ENCODE data around the gene FBRSL1. TPM values are rescaled to one million over a fixed set of nuclear protein-coding genes. Genes with fewer than 3 reads are reported as not detected.

Gene FBRSL1
- total RNA-seq, 4 donors from 2014 or later, result 14.4 to 28.1 (median 18.5) TPM

DNA sequence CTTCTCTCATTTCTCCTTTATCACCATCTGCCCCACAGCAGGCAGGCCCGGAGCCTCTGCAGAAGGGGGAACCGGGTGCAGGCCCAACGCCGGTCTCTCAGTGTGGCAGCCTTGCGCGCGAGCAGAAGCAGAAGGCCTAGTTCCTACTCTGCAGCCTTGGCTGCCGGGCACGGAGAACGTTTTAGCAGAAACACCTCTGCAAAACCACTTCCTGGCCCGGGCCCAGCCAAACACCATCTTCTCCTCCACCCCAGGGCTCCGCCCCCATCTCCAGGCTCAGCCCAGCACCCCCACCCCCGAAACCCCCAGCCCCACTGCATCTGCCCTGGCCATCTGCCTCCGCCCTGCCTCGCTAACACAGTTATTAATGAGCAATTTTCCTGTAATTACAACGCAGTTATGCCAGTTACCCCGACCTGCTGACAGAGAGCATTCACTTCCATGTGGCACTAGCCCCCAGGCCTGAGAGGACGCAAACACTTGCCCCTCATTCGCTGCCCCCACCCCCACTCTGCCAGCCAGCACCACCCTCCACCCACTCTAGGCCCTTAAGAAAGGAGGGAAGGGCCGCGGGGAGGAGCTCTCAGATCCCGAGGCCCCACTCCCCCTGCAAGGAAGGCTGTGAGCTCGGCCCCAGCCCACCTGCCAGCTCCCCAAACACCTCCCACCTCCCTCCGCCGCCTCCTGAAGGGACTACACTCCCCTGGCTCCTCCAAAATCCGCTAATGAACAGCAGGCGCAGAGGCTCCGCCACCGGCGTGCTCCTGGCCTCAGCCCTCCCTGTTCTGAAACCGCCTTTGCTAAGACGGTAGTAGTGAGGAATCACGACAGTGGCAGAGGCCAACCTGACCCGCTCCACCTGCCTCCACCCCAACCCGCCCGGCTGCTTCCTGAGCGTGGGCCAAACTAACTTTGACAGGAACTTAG, 44.7 kb upstream of the FBRSL1 start:
- H3K27ac ChIP-seq (replicated peaks in 1 of 4), result peak overlapping the region in 3 of 4 donors; percentile 19 to 54 (median 38)
- peaks cover 0 to 43% (median under 1%) of the 10 kb centered on the region in 4 donors for H3K27me3 ChIP-seq
- 60% methylated on average over 25 of the region's 37 CpGs for WGBS

DNA sequence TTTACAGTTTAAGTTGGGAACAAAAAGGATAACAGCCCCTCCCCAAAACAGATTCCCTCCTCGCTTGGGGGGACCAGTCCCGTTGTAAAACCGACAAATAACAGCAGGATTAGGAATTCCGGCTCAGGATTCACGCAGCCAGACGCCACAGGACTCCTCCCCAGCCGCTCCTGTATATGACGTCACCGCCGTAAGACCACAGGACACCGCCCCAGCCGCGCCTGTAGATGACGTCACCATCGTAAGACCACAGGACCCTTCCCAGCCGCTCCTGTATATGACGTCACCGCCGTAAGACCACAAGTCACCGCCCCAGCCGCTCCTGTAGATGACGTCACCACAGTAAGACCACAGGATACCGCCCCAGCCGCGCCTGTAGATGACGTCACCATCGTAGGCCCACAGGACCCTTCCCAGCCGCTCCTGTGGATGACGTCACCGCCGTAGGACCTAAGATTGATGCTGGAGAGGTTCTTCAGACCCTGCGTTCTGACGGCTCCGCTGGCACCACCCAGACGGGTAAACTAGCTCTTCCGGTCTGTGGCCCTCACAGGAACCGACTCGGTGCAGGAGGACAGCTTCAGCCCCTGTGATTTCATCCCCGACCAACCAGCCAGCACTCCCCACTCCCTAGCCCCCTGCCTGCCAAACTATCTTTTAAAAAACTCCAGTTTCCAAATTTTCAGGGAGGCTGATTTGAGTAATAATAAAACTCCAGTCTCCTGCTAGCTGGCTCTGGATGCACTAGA, 43.9 kb upstream of the FBRSL1 start:
- no peak for DNase-seq (ENCODE audit: extremely low spot score)
- Histone ChIP-seq H3K4me1 (peaks cover 0 to 10% (median 4%) of the 10 kb centered on the region in 4 donors), H3K27me3 (peaks cover 0 to 49% (median 2%) of the 10 kb centered on the region in 4 donors), H3K27ac (replicated peaks in 1 of 4) (peak overlapping the region in 2 of 4 donors; percentile 38 to 54), H3K4me3 (peak overlapping the region; percentile 3 to 43 (median 32)), H3K36me3 (no peaks in the 10 kb centered on the region), H3K9me3 (no peaks in the 10 kb centered on the region)
- intact Hi-C loops (cut with DNase I), result no loop called here
- WGBS, result 49% methylated on average over 25 of the region's 39 CpGs
- TF ChIP-seq, protein P1, sequence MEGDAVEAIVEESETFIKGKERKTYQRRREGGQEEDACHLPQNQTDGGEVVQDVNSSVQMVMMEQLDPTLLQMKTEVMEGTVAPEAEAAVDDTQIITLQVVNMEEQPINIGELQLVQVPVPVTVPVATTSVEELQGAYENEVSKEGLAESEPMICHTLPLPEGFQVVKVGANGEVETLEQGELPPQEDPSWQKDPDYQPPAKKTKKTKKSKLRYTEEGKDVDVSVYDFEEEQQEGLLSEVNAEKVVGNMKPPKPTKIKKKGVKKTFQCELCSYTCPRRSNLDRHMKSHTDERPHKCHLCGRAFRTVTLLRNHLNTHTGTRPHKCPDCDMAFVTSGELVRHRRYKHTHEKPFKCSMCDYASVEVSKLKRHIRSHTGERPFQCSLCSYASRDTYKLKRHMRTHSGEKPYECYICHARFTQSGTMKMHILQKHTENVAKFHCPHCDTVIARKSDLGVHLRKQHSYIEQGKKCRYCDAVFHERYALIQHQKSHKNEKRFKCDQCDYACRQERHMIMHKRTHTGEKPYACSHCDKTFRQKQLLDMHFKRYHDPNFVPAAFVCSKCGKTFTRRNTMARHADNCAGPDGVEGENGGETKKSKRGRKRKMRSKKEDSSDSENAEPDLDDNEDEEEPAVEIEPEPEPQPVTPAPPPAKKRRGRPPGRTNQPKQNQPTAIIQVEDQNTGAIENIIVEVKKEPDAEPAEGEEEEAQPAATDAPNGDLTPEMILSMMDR (IDR thresholded peaks at IDR 0.05), result no peak
- no peak for TF ChIP-seq POLR2AphosphoS5 (IDR thresholded peaks at IDR 0.05)
- no peak for TF ChIP-seq POLR2A (IDR thresholded peaks at IDR 0.05; ENCODE audit: low read depth)
- TF ChIP-seq EP300 (IDR thresholded peaks at IDR 0.05), result no peak

More for the DNA sequence above, 44.7 kb upstream of the FBRSL1 start:
- Histone ChIP-seq H3K4me3 (peak overlapping the region; percentile 3 to 43 (median 32)), H3K4me1 (peaks cover 0 to 2% (median 0%) of the 10 kb centered on the region in 4 donors), H3K36me3 (no peaks in the 10 kb centered on the region), H3K9me3 (no peaks in the 10 kb centered on the region)
- no peak for DNase-seq (ENCODE audit: extremely low spot score)
- TF ChIP-seq POLR2AphosphoS5 (IDR thresholded peaks at IDR 0.05) (no peak), EP300 (IDR thresholded peaks at IDR 0.05) (no peak)
- TF ChIP-seq, protein P1 (IDR thresholded peaks at IDR 0.05), result no peak
- intact Hi-C loops (cut with DNase I), result no loop called here

DNA sequence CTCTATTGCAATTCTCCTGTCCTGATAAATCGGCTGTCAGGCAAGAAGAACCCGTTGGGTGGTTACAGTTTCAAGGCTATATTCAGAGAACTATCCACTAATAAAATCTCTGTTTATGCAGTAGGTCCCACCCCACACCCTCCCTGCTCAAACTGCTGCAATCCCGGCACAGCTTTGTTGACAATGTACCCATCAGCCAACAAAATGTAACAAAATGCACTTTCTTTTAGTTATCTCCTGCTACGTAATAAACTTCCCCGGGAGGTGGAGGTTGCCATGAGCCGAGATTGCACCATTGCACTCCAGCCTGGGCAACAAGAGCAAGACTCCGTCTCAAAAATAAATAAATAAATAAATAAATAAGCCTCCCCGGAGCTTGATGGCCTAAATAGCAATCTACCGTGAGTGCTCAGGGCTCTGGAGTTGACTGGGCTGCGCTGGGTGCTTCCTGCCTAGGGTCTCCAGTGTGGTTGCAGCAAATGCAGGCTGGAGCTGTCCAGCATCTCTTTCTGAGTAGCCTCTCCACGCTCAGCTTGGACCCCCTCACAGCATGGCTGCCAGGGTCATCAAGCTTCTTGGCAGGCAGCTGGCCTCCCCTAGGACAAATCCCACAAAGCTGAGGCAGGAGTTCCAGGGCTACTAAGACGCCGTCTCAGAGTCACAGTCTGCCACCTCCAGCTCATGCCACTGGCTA, 43.2 kb upstream of the FBRSL1 start:
- intact Hi-C loops (cut with DNase I), result no loop called here
- Histone ChIP-seq H3K27ac (replicated peaks in 1 of 4) (no peak overlapping the region), H3K27me3 (peaks cover 0 to 55% (median 2%) of the 10 kb centered on the region in 4 donors)

DNA sequence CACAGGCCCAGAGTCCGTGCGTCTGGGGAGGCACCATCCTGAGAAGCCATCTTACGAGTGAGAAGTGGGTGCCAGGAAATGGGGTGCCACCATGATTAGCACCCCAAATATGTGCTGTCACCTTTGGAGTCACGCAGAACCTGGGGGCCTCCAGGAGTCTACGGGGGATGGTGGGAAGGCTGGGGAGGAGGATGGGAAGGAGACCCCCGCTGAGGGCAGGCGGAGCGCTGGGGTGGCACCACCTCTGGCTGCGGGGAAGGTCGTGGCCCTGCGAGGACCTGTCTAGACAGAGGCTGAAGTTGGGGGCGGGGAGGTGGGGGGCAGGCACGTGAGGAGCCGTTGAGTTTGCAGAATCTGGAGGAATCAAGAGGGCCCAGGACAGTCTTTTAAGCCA, 42.6 kb upstream of the FBRSL1 start:
- intact Hi-C loops (cut with DNase I), result no loop called here
- TF ChIP-seq POLR2AphosphoS5 (IDR thresholded peaks at IDR 0.05) (no peak), EP300 (IDR thresholded peaks at IDR 0.05) (no peak), POLR2A (IDR thresholded peaks at IDR 0.05; ENCODE audit: low read depth) (no peak)
- TF ChIP-seq, protein P1 (IDR thresholded peaks at IDR 0.05), result no peak
- Histone ChIP-seq H3K36me3 (no peaks in the 10 kb centered on the region), H3K9me3 (no peaks in the 10 kb centered on the region), H3K27ac (replicated peaks in 1 of 4) (no peak overlapping the region), H3K4me1 (peaks cover 0 to 13% (median 5%) of the 10 kb centered on the region in 4 donors), H3K4me3 (no peak overlapping the region), H3K27me3 (peaks cover 0 to 52% (median 2%) of the 10 kb centered on the region in 4 donors)
- 92% methylated on average over 12 of the region's 14 CpGs for WGBS
- no peak for DNase-seq (ENCODE audit: extremely low spot score)

More for the DNA sequence above, 43.2 kb upstream of the FBRSL1 start:
- peak overlapping the region in 1 of 4 donors; percentile 40 for H3K4me3 ChIP-seq
- H3K36me3 ChIP-seq, result no peaks in the 10 kb centered on the region
- peaks cover 0 to 13% (median 5%) of the 10 kb centered on the region in 4 donors for H3K4me1 ChIP-seq
- no peak for DNase-seq (ENCODE audit: extremely low spot score)
- H3K9me3 ChIP-seq, result no peaks in the 10 kb centered on the region
- TF ChIP-seq, protein P1 (IDR thresholded peaks at IDR 0.05), result no peak
- TF ChIP-seq EP300 (IDR thresholded peaks at IDR 0.05) (no peak), POLR2AphosphoS5 (IDR thresholded peaks at IDR 0.05) (no peak), POLR2A (IDR thresholded peaks at IDR 0.05; ENCODE audit: low read depth) (no peak)
- WGBS, result 83% methylated on average over 13 of the region's 13 CpGs

Measured in esophagus muscularis mucosa (tissue), 4 donors.